ENCODE data around the gene MRGPRX3. TPM values are rescaled to one million over a fixed set of nuclear protein-coding genes. Genes with fewer than 3 reads are reported as not detected.

Gene MRGPRX3
- total RNA-seq, 2 donors from 2014 or later: not detected

Small RNAs within 50 kb of the gene (small RNA-seq; reads per million reads assigned to genes)
- gene HIGD1AP5: 0 reads per million in 2 donors

Other genes starting within 250 kb of the MRGPRX3 start
- gene SERGEF, start 119.5 kb upstream of the MRGPRX3 start, total RNA-seq: 10 to 100 TPM; 29.9 to 39.4 TPM
- 1 to 10 TPM in 1 of 2 donors, under 1 TPM in 1; 0.97 to 3.6 TPM for gene TPH1, start 86.3 kb upstream of the MRGPRX3 start, total RNA-seq
- 10 to 100 TPM; 11.2 to 25.8 TPM for gene SAAL1, start 26.5 kb upstream of the MRGPRX3 start, total RNA-seq
- gene MRGPRX4, start 40.3 kb downstream of the MRGPRX3 start, total RNA-seq: not detected
- gene SAA4, start 104.2 kb downstream of the MRGPRX3 start, total RNA-seq: not detected
- gene SAA2, start 116.1 kb downstream of the MRGPRX3 start, total RNA-seq: 1 to 10 TPM; 4.7 to 7.9 TPM
- 10 to 100 TPM in 1 of 2 donors, not detected in 1; 64.1 TPM for gene SAA1, start 133.7 kb downstream of the MRGPRX3 start, total RNA-seq
- gene HPS5, start 189.6 kb downstream of the MRGPRX3 start, total RNA-seq: 10 to 100 TPM; 20.5 to 56.0 TPM
- 10 to 100 TPM; 34.8 to 89.0 TPM for gene GTF2H1, start 190.0 kb downstream of the MRGPRX3 start, total RNA-seq

Measured in prostate gland (tissue), 2 donors.